ENCODE results near the gene EXOG.

DNA sequence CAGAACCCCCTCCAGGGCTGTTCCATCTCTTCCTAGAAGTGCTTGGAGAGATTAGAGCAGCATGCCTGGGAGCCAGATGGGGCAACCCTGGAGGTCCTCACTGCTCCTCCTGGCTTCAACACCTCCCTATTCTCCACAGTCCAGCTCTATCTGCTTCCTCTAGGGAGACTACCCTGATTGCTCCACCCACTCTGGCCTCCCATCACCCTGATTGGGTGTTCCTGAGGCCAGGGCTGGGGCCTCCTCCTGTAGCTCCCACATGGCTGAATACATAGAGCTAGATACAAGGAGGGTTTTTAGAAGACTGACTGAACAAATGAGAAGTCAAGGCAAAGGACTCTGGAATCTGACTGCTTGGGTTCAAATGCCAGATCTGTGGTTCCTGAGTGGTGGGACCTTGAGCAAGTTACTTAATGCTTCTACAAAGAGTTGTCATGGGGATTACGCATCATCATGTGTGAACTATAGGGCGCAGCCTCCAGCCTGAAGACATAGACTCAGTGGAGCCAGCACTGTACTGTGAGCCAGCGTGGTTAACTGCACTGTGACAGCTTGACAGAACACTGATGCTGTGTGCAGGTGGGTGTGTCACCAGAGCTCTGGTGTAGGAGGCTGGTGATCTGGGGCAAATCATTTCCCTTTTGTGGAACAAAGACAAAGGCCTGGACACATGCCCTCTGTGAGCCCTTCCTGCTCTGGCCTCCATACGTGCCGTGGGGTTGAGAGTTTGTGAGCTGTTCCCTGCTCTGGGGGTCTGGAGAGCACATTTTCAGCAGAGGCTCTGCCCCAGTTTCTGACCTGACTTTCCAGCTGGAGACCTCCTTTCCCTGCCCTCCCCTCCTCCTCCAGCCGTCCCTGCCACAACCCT lies 78.5 kb downstream of the EXOG start:
- TF ChIP-seq CTCF (IDR thresholded peaks at IDR 0.05), result no peak
- no peak for TF ChIP-seq POLR2A (IDR thresholded peaks at IDR 0.05)
